ENCODE measurements around the gene ULK1. TPM values are rescaled to one million over a fixed set of nuclear protein-coding genes. Genes with fewer than 3 reads are reported as not detected.

The ULK1 gene
- total and polyA plus RNA-seq, 2 of the 13 experiments (the other 11 are each of a cell fraction or from before 2014, with no cell fraction given), result 2.8 to 10.1 TPM

GRCh38 chr12:131862600-131862993 is 31.8 kb upstream of the ULK1 start (continued):
- TF ChIP-seq ARID4A (CRISPR knock-in tag; IDR thresholded peaks at IDR 0.05; ENCODE audit: borderline replicate concordance), result peak; percentile 4; the same call in 1 of the 2 replicates
- no peak for TF ChIP-seq ZNF556 (CRISPR knock-in tag; IDR thresholded peaks at IDR 0.05; ENCODE audit: borderline replicate concordance)
- 0 out of 2 replicates have a peak, but pooled peaks have one; percentile 66 for TF ChIP-seq ZNF567 (CRISPR knock-in tag; IDR thresholded peaks at IDR 0.05; ENCODE audit: borderline replicate concordance)
- peak; percentile 31; the same call in 1 of the 2 replicates for TF ChIP-seq ZNF619 (CRISPR knock-in tag; IDR thresholded peaks at IDR 0.05)
- no peak for TF ChIP-seq PAWR (CRISPR knock-in tag; IDR thresholded peaks at IDR 0.05; ENCODE audit: borderline replicate concordance)

- Histone ChIP-seq H4K20me1 (ENCODE audit: insufficient read depth, low read length) (no peaks in the 10 kb centered on the region), H2AFZ (ENCODE audit: low read length) (no peak overlapping the region), H3K27ac (ENCODE audit: extremely low read length, insufficient read depth, low read length) (peak overlapping the region; percentile 7), H3K4me3 (replicated peaks in 1 of 3; ENCODE audit: insufficient read depth in 1 of 3, low read depth in 2 of 3, low read length in 3 of 3) (peak overlapping the region; percentile 48 to 67 (median 64); a peak in 5 of 6 replicates), H3K4me1 (ENCODE audit: insufficient read depth, low read length) (peaks cover 63% of the 10 kb centered on the region), H3K9ac (ENCODE audit: insufficient read depth, low read depth, low read length) (peak overlapping the region; percentile 37), H3K79me2 (ENCODE audit: insufficient read depth, low read length) (no peaks in the 10 kb centered on the region), H3K36me3 (replicated peaks in 1 of 2; ENCODE audit: control insufficient read depth in 1 of 2, insufficient read depth in 2 of 2, low read length in 2 of 2) (no peaks in the 10 kb centered on the region), H3K9me3 (ENCODE audit: low read length) (no peaks in the 10 kb centered on the region), H3K27me3 (ENCODE audit: control insufficient read depth in 1 of 2, insufficient read depth in 2 of 2, low read length in 2 of 2) (peaks cover 0 to 6% of the 10 kb centered on the region in 2 experiments; a peak in 2 of 5 replicates), H3K4me2 (ENCODE audit: low read depth, low read length) (peak overlapping the region; percentile 95)
- FAIRE-seq, result no peak
- BruUV-seq (replicated peaks), result no TSS peak
- ChIA-PET CTCF (ENCODE audit: low intra/inter-chr PET ratio, low total read pairs) (no interaction called here), POLR2A (interaction anchor here (1.0 to 2.4 kb wide), 4 partner anchors 27 to 65 kb away, joined by 3 to 11 read pairs (median 7); no protein-coding TSS in a partner anchor)
- 4% methylated on average over 14 of the region's 20 CpGs for WGBS (ENCODE audit: low lambda C conversion rate)
- no peak for ATAC-seq
- DNase-seq (ENCODE audit: low spot score), result no peak
- intact Hi-C loops (cut with micrococcal nuclease; ENCODE audit: unreplicated experiment), result loop anchor here (5.0 kb wide), 1 partner anchor 64 kb away; the partner anchor contains the start of gene PUS1
- in situ Hi-C loops (cut with HindIII; ENCODE audit: extremely low pct_ligation_motif_present, low pct_unique_long_range_greater_than_20kb), result no loop called here
- TF ChIP-seq TCF12 (IDR thresholded peaks at IDR 0.05), result no peak
- no peak for TF ChIP-seq TCF12 (CRISPR knock-in tag; IDR thresholded peaks at IDR 0.05)
- TF ChIP-seq PCBP1 (IDR thresholded peaks at IDR 0.05; ENCODE audit: borderline replicate concordance, low read depth, low read length), result peak; percentile 95; the same call in 1 of the 2 replicates
- TF ChIP-seq MAZ (IDR thresholded peaks at IDR 0.05; ENCODE audit: borderline replicate concordance, low read depth, low read length), result no peak
- TF ChIP-seq MAZ (CRISPR knock-in tag; IDR thresholded peaks at IDR 0.05; ENCODE audit: low read depth), result 0 out of 2 replicates have a peak, but pooled peaks have one; percentile 16
- TF ChIP-seq ZNF451 (CRISPR knock-in tag; IDR thresholded peaks at IDR 0.05), result 0 out of 2 replicates have a peak, but pooled peaks have one; percentile 27
- TF ChIP-seq PATZ1 (CRISPR knock-in tag; IDR thresholded peaks at IDR 0.05), result peak; percentile 69
- peak; percentile 94 to 97 for TF ChIP-seq MAFK (conservative IDR thresholded peaks at IDR 0.05 in 1 of 2, IDR thresholded peaks at IDR 0.05 in 1 of 2; ENCODE audit: low read length in 2 of 2)
These were observed 31.3 kb upstream of the ULK1 start for GRCh38 chr12:131862994-131863710.

Measured in HepG2 (cell line).